Endothelial cell of umbilical vein (primary cell): Measurements from ENCODE around the gene PNPLA2. TPM values are rescaled to one million over a fixed set of nuclear protein-coding genes. Genes with fewer than 3 reads are reported as not detected.

Experiments
- BruUV-seq: library from RNA; stranded (reverse); fragments of 400-500 nt; replicated peaks from 2 replicates; lab custom pipeline; 2021; lab: Mats Ljungman, UMichigan
- CTCF ChIA-PET: fragments of 300-600, 350-600 bp; sonication (Branson Sonifier 250); formaldehyde crosslinking; loops from one replicate; lab custom pipeline; 2021; ENCODE audit warnings: antibody characterized with exemption, inconsistent platforms; lab: Charles Lee
- POLR2A ChIA-PET: fragments of 300-600, 350-600 bp; sonication (Branson Sonifier 250); formaldehyde crosslinking; loops from one replicate; lab custom pipeline; 2021; ENCODE audit warnings: antibody characterized with exemption, inconsistent platforms; lab: Charles Lee
- DNase-seq: peaks from one replicate; pipeline ENCODE4 v3.0.0-alpha.2; 2011; ENCODE audit warnings: low read depth, low spot score
- FAIRE-seq: peaks from 2 replicates; lab custom pipeline; 2011; peaks lifted over from hg19 to GRCh38; lab: Jason Lieb, UNC
- H2AFZ ChIP-seq: 2 replicates; pipeline ENCODE4 v1.6.0; 2012; ENCODE audit warnings: low read depth, low read length, control low read depth, inconsistent platforms
- H3K27ac ChIP-seq: 2 replicates; pipeline ENCODE4 v1.5.1; 2011; ENCODE audit warnings: low read depth, mild to moderate bottlenecking, control low read depth, low read length, moderate library complexity; ENCODE audit not compliant: insufficient read depth
- H3K27me3 ChIP-seq, 2 experiments: 2 replicates each; pipeline versions ENCODE4 v1.6.0 to v1.6.1; 2011; ENCODE audit warnings: low read length in 2 of 2, mixed read lengths in 1 of 2; ENCODE audit not compliant: control insufficient read depth in 2 of 2, insufficient read depth in 2 of 2
- H3K36me3 ChIP-seq, 2 experiments: 2 replicates in 1 of 2; 3 replicates in 1 of 2; pipeline ENCODE4 v1.5.1; 2011; ENCODE audit warnings: low read length in 2 of 2, mild to moderate bottlenecking in 1 of 2, moderate library complexity in 1 of 2; ENCODE audit not compliant: control insufficient read depth in 2 of 2, insufficient read depth in 2 of 2; ENCODE audit errors: extremely low read depth in 1 of 2
- H3K4me1 ChIP-seq: 3 replicates; pipeline ENCODE4 v1.5.1; 2011; ENCODE audit warnings: mild to moderate bottlenecking, low read length; ENCODE audit not compliant: control insufficient read depth, insufficient read depth; ENCODE audit errors: extremely low read depth
- H3K4me2 ChIP-seq: 2 replicates; pipeline ENCODE4 v1.6.1; 2011; ENCODE audit warnings: low read length, control low read depth, mixed read lengths; ENCODE audit not compliant: insufficient read depth
- H3K4me3 ChIP-seq, 3 experiments: fragments of 200-600 bp in 1 of 3; sonication (generic), shearing (Covaris generic) in 1 of 3; replicated peaks in 1 of 3; 2 replicates each; pipeline ENCODE4 v1.5.1; 2011 to 2016; ENCODE audit warnings: control low read depth in 3 of 3, low read length in 3 of 3, mild to moderate bottlenecking in 2 of 3, inconsistent platforms in 1 of 3, low read depth in 1 of 3, moderate library complexity in 1 of 3; ENCODE audit not compliant: insufficient read depth in 1 of 3
- H3K79me2 ChIP-seq: 2 replicates; pipeline ENCODE4 v1.6.0; 2012; ENCODE audit warnings: low read length, inconsistent platforms; ENCODE audit not compliant: control insufficient read depth, insufficient read depth
- H3K9ac ChIP-seq: replicated peaks from 2 replicates; pipeline ENCODE3; 2011; ENCODE audit warnings: low read length, control low read depth; ENCODE audit not compliant: insufficient read depth; ENCODE audit errors: extremely low read depth
- H3K9me1 ChIP-seq: replicated peaks from 3 replicates; pipeline ENCODE4 v1.6.0; 2011; ENCODE audit warnings: mild to moderate bottlenecking, low read length; ENCODE audit not compliant: control insufficient read depth, insufficient read depth; ENCODE audit errors: extremely low read depth
- H3K9me3 ChIP-seq: replicated peaks from 2 replicates; pipeline ENCODE4 v1.5.1; 2012; ENCODE audit warnings: low read length, inconsistent platforms; ENCODE audit not compliant: control insufficient read depth, insufficient read depth
- H4K20me1 ChIP-seq: replicated peaks from 2 replicates; pipeline ENCODE3; 2011; ENCODE audit warnings: mild to moderate bottlenecking, low read length; ENCODE audit not compliant: control insufficient read depth, insufficient read depth; ENCODE audit errors: extremely low read depth
- FOS ChIP-seq: IDR thresholded peaks from 2 replicates; pipeline ENCODE4 v1.6.1; 2011; ENCODE audit warnings: mild to moderate bottlenecking, low read length, moderate library complexity, borderline replicate concordance; ENCODE audit not compliant: insufficient read depth
- GATA2 ChIP-seq: IDR thresholded peaks from 2 replicates; pipeline ENCODE4 v1.7.0; 2011; ENCODE audit warnings: low read depth, mild to moderate bottlenecking, moderate library complexity, mixed read lengths, low read length; ENCODE audit not compliant: insufficient read length, insufficient read depth
- JUN ChIP-seq: IDR thresholded peaks from 2 replicates; pipeline ENCODE4 v1.6.1; 2011; ENCODE audit warnings: borderline replicate concordance, low read depth; ENCODE audit not compliant: insufficient read length, insufficient read depth
- POLR2A ChIP-seq: IDR thresholded peaks from 2 replicates; pipeline ENCODE4 v1.6.1; 2012; ENCODE audit warnings: low read depth, mild to moderate bottlenecking, control low read depth, low read length
- dilution Hi-C: fragments of 300-500 bp; cut with MboI; formaldehyde crosslinking; loops from one replicate; pipeline ENCODE4 v1.15.0; 2019; ENCODE audit warnings: low sequenced_read_pairs; ENCODE audit not compliant: extremely low pct_ligation_motif_present
- intact Hi-C: fragments of 100-400 bp; cut with micrococcal nuclease; formaldehyde crosslinking; loops from one replicate; pipeline ENCODE4 v1.10.0; 2022
- polyA plus RNA-seq, 4 experiments: library from polyadenylated mRNA; depleted of rRNA in 3 of 4; stranded (reverse) in 3 of 4; unstranded in 1 of 4; fragments of >200 nt; gene quantifications; 2 replicates each; pipeline versions ENCODE4 v1.2.1 to v1.2.3, GENCODE V29; 2011 to 2012; ENCODE audit warnings: missing spikeins in 1 of 4
- total RNA-seq: library from RNA; stranded (reverse); gene quantifications from 2 replicates; pipeline ENCODE4 v1.2.3, GENCODE V29; 2021
- TF ChIP-seq, protein P1 (sequence below), 2 donors: IDR thresholded peaks; 1 replicate in 1 of 2; 2 replicates in 1 of 2; pipeline ENCODE4 v1.5.1; 2011; ENCODE audit warnings: low read length in 2 of 2, mild to moderate bottlenecking in 2 of 2, moderate library complexity in 2 of 2, control low read depth in 1 of 2, inconsistent platforms in 1 of 2, low read depth in 1 of 2; ENCODE audit not compliant: insufficient read depth in 1 of 2; ENCODE audit errors: extremely low read depth in 1 of 2

PNPLA2 gene
- total and polyA plus RNA-seq, 2 donors (not counting 3 experiments of a cell fraction or from before 2014, with no cell fraction given) = 73.1 to 75.6 TPM

DNA sequence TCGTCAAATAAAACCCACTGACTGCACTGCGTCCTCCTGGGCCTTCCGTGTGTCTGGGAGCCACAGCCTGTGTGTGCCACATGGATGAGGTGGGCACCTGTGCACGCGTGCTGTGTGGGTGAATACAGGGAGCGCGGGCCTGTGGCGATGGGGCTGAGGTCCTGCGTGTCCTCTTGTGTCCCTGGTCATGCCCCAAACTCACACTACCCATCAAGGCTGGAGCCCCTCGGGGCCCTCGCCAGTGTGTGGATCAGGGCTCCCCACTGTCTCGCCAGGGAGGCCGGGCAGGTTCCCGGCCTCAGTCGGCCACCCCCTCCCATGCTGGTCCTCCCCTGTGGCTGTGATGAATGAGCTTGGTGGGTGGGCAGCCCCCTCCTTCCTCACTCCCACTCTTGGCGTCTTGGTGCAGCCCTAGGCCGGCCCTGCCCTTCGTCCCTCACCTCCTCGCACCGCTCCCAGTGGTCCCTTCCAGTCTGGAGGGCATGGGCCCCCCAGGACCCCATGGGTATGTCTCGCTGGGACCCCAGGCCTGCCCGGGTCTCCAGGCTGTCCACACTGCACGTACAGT is 13.3 kb downstream of the PNPLA2 start:
- no peaks in the 10 kb centered on the region for H3K9me1 ChIP-seq
- TF ChIP-seq, protein P1, sequence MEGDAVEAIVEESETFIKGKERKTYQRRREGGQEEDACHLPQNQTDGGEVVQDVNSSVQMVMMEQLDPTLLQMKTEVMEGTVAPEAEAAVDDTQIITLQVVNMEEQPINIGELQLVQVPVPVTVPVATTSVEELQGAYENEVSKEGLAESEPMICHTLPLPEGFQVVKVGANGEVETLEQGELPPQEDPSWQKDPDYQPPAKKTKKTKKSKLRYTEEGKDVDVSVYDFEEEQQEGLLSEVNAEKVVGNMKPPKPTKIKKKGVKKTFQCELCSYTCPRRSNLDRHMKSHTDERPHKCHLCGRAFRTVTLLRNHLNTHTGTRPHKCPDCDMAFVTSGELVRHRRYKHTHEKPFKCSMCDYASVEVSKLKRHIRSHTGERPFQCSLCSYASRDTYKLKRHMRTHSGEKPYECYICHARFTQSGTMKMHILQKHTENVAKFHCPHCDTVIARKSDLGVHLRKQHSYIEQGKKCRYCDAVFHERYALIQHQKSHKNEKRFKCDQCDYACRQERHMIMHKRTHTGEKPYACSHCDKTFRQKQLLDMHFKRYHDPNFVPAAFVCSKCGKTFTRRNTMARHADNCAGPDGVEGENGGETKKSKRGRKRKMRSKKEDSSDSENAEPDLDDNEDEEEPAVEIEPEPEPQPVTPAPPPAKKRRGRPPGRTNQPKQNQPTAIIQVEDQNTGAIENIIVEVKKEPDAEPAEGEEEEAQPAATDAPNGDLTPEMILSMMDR (IDR thresholded peaks at IDR 0.05; ENCODE audit: extremely low read depth in 1 of 2, insufficient read depth in 1 of 2, low read depth in 1 of 2, low read length in 2 of 2) = no peak
- TF ChIP-seq FOS = no peak
- TF ChIP-seq JUN = no peak
- TF ChIP-seq GATA2 = no peak
- TF ChIP-seq POLR2A = no peak
- no peaks in the 10 kb centered on the region for H3K9me3 ChIP-seq
- peak overlapping the region; percentile 27 for H3K4me2 ChIP-seq
- peak overlapping the region in 2 of 3 experiments; percentile 16 to 70 for H3K4me3 ChIP-seq
- H4K20me1 ChIP-seq = no peaks in the 10 kb centered on the region
- H3K79me2 ChIP-seq = peaks cover 26% of the 10 kb centered on the region
- H2AFZ ChIP-seq = peak overlapping the region; percentile 8
- ChIA-PET POLR2A (interaction anchor here (2.3 to 3.6 kb wide), 3 partner anchors 10 to 13 kb away, joined by 15 to 28 read pairs (median 25); partner anchors contain the start of genes PNPLA2, POLR2L and TSPAN4), CTCF (interaction anchor here (2.7 kb wide), 1 partner anchor 8 kb away, joined by 8 read pairs; no protein-coding TSS in a partner anchor)
- FAIRE-seq (no peak), DNase-seq (no peak)
- dilution Hi-C loops (no loop called here), intact Hi-C loops (no loop called here)
- H3K36me3 ChIP-seq = peaks cover 4 to 11% of the 10 kb centered on the region in 2 experiments
- H3K4me1 ChIP-seq = peaks cover 57% of the 10 kb centered on the region
- no peaks in the 10 kb centered on the region for H3K27me3 ChIP-seq
- H3K27ac ChIP-seq = no peak overlapping the region
- no TSS peak for BruUV-seq
- H3K9ac ChIP-seq = peak overlapping the region; percentile 38
